OCI-LY7 (cell line): ENCODE results near the gene KMT2B. TPM values are rescaled to one million over a fixed set of nuclear protein-coding genes. Genes with fewer than 3 reads are reported as not detected.

ENCODE experiments used
- BruUV-seq: library from RNA; stranded (reverse); fragments of 400-500 nt; replicated peaks from 2 replicates; lab custom pipeline; 2021; lab: Mats Ljungman, UMichigan
- CTCF ChIA-PET: fragments of 300-600 bp; sonication (Branson Sonifier 250); formaldehyde crosslinking; loops from one replicate; lab custom pipeline; 2022; ENCODE audit warnings: antibody characterized with exemption; ENCODE audit not compliant: unreplicated experiment; lab: Charles Lee
- POLR2A ChIA-PET: fragments of 300-600 bp; sonication (Branson Sonifier 250); formaldehyde crosslinking; loops from one replicate; lab custom pipeline; 2022; ENCODE audit warnings: antibody characterized with exemption; lab: Charles Lee
- DNase-seq: peaks from one replicate; pipeline ENCODE4 v3.0.0-alpha.2; 2015; ENCODE audit warnings: low spot score
- H2AFZ ChIP-seq: fragments of 200-600 bp; sonication (generic), shearing (Covaris generic); 2 replicates; pipeline ENCODE4 v1.6.1; 2014; ENCODE audit warnings: mild to moderate bottlenecking, antibody characterized with exemption, low read length, moderate library complexity
- H3K27ac ChIP-seq: fragments of 200-600 bp; sonication (generic); 2 replicates; pipeline ENCODE4 v1.5.1; 2014; ENCODE audit warnings: mixed run types, low read depth, mild to moderate bottlenecking, moderate library complexity, low read length, inconsistent platforms; ENCODE audit not compliant: poor library complexity, severe bottlenecking
- H3K36me3 ChIP-seq: fragments of 200-600 bp; sonication (generic); 2 replicates; pipeline ENCODE4 v1.6.1; 2014; ENCODE audit warnings: mild to moderate bottlenecking, antibody characterized with exemption, low read length, moderate library complexity, mixed read lengths; ENCODE audit not compliant: insufficient read depth
- H3K4me1 ChIP-seq: fragments of 200-600 bp; sonication (generic); 2 replicates; pipeline ENCODE4 v1.5.1; 2014; ENCODE audit warnings: mild to moderate bottlenecking, low read length; ENCODE audit not compliant: insufficient read depth, poor library complexity, severe bottlenecking
- H3K4me2 ChIP-seq: fragments of 200-600 bp; sonication (generic); 2 replicates; pipeline ENCODE4 v1.6.1; 2014; ENCODE audit warnings: mild to moderate bottlenecking, low read length
- H3K4me3 ChIP-seq: fragments of 200-600 bp; sonication (generic); 2 replicates; pipeline ENCODE4 v1.5.1; 2014; ENCODE audit warnings: mild to moderate bottlenecking, low read depth, low read length; ENCODE audit not compliant: poor library complexity, severe bottlenecking
- H3K79me2 ChIP-seq: fragments of 200-600 bp; sonication (generic); 2 replicates; pipeline ENCODE4 v1.6.1; 2016; ENCODE audit warnings: low read depth, mild to moderate bottlenecking, low read length, moderate library complexity, mixed read lengths; ENCODE audit not compliant: insufficient read depth
- H3K9me2 ChIP-seq: fragments of 200-600 bp; sonication (generic); 2 replicates; pipeline ENCODE4 v1.6.1; 2016; ENCODE audit warnings: mild to moderate bottlenecking, low read length, mixed read lengths; ENCODE audit not compliant: insufficient read depth
- H3K9me3 ChIP-seq: fragments of 200-600 bp; sonication (generic); 2 replicates; pipeline ENCODE4 v1.6.1; 2014; ENCODE audit warnings: mild to moderate bottlenecking, mixed run types, low read length, mixed read lengths
- H4K20me1 ChIP-seq: fragments of 200-600 bp; sonication (generic); 2 replicates; pipeline ENCODE4 v1.6.1; 2014; ENCODE audit warnings: mild to moderate bottlenecking, antibody characterized with exemption, low read length, moderate library complexity, mixed read lengths; ENCODE audit not compliant: insufficient read depth
- EZH2phosphoT487 ChIP-seq: fragments of 200-600 bp; sonication (generic); IDR thresholded peaks from 2 replicates; pipeline ENCODE4 v1.6.1; 2018; ENCODE audit warnings: low read depth, borderline replicate concordance, mild to moderate bottlenecking, mixed run types, antibody characterized with exemption, low read length, moderate library complexity, mixed read lengths
- intact Hi-C: fragments of 100-400 bp; cut with micrococcal nuclease; formaldehyde crosslinking; loops from one replicate; pipeline ENCODE4 v1.10.0; 2022; ENCODE audit not compliant: unreplicated experiment
- total RNA-seq, 2 experiments: library from RNA; depleted of rRNA in 1 of 2; stranded (reverse); fragments of >200 nt in 1 of 2; shearing (Covaris generic) in 1 of 2; gene quantifications; 2 replicates each; pipeline ENCODE4 v1.2.3, GENCODE V29; 2014 to 2022
- TF ChIP-seq, protein P1 (sequence below): fragments of 200-600 bp; sonication (generic); conservative IDR thresholded peaks from 2 replicates; pipeline ENCODE4 v1.5.1; 2014; ENCODE audit warnings: mild to moderate bottlenecking, antibody characterized with exemption, low read length, moderate library complexity, mixed read lengths

Gene KMT2B
- total RNA-seq, 2 experiments from 2014 or later = 25.2 to 56.2 TPM

GRCh38 chr19:35719402-35720162, 1.8 kb downstream of the KMT2B start:
- no TSS peak for BruUV-seq
- intact Hi-C loops = loop anchor here (5.0 kb wide), 1 partner anchor 38 kb away; the partner anchor contains the start of genes HSPB6 and PROSER3
- Histone ChIP-seq H3K27ac (no peak overlapping the region), H2AFZ (no peak overlapping the region), H3K4me1 (peaks cover 27% of the 10 kb centered on the region), H3K4me2 (peak overlapping the region; percentile 91), H3K36me3 (peaks cover 49% of the 10 kb centered on the region), H3K9me2 (no peaks in the 10 kb centered on the region), H3K9me3 (no peaks in the 10 kb centered on the region), H3K79me2 (peaks cover 18% of the 10 kb centered on the region), H4K20me1 (peaks cover 6% of the 10 kb centered on the region), H3K4me3 (peak overlapping the region; percentile 80)
- DNase-seq = no peak
- TF ChIP-seq EZH2phosphoT487 = no peak
- TF ChIP-seq, protein P1, sequence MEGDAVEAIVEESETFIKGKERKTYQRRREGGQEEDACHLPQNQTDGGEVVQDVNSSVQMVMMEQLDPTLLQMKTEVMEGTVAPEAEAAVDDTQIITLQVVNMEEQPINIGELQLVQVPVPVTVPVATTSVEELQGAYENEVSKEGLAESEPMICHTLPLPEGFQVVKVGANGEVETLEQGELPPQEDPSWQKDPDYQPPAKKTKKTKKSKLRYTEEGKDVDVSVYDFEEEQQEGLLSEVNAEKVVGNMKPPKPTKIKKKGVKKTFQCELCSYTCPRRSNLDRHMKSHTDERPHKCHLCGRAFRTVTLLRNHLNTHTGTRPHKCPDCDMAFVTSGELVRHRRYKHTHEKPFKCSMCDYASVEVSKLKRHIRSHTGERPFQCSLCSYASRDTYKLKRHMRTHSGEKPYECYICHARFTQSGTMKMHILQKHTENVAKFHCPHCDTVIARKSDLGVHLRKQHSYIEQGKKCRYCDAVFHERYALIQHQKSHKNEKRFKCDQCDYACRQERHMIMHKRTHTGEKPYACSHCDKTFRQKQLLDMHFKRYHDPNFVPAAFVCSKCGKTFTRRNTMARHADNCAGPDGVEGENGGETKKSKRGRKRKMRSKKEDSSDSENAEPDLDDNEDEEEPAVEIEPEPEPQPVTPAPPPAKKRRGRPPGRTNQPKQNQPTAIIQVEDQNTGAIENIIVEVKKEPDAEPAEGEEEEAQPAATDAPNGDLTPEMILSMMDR = no peak
- ChIA-PET POLR2A (interaction anchor here (0.6 to 1.0 kb wide), 3 partner anchors 21 to 273 kb away, joined by 3 to 4 read pairs (median 3); no protein-coding TSS in a partner anchor), CTCF (no interaction called here)

DNA sequence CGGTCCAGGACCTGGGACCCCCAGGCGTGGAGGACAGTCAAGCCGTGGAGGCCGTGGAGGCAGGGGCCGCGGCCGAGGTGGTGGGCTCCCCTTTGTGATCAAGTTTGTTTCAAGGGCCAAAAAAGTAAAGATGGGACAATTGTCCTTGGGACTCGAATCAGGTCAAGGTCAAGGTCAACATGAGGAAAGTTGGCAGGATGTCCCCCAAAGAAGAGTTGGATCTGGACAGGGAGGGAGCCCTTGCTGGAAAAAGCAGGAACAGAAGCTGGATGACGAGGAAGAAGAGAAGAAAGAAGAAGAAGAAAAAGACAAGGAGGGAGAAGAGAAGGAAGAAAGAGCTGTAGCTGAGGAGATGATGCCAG, 2.3 kb downstream of the KMT2B start:
- DNase-seq = no peak
- intact Hi-C loops = no loop called here
- peaks cover 22% of the 10 kb centered on the region for H3K4me1 ChIP-seq
- no TSS peak for BruUV-seq
- TF ChIP-seq, protein P1 = no peak
- no peak for TF ChIP-seq EZH2phosphoT487
- peaks cover 55% of the 10 kb centered on the region for H3K36me3 ChIP-seq
- POLR2A ChIA-PET = interaction anchor here (0.6 kb wide), 1 partner anchor 273 kb away, joined by 3 read pairs; no protein-coding TSS in a partner anchor
- CTCF ChIA-PET = no interaction called here
- no peak overlapping the region for H3K27ac ChIP-seq
- H3K9me3 ChIP-seq = no peaks in the 10 kb centered on the region
- H3K9me2 ChIP-seq = no peaks in the 10 kb centered on the region
- no peak overlapping the region for H3K4me2 ChIP-seq
- no peak overlapping the region for H2AFZ ChIP-seq
- H3K79me2 ChIP-seq = peaks cover 18% of the 10 kb centered on the region
- no peak overlapping the region for H3K4me3 ChIP-seq
- peaks cover 6% of the 10 kb centered on the region for H4K20me1 ChIP-seq

GRCh38 chr19:35720648-35721047, 2.8 kb downstream of the KMT2B start:
- H3K79me2 ChIP-seq = peaks cover 18% of the 10 kb centered on the region
- H4K20me1 ChIP-seq = peaks cover 6% of the 10 kb centered on the region
- H3K4me2 ChIP-seq = no peak overlapping the region
- ChIA-PET POLR2A (no interaction called here), CTCF (no interaction called here)
- no peak overlapping the region for H2AFZ ChIP-seq
- no peaks in the 10 kb centered on the region for H3K9me2 ChIP-seq
- intact Hi-C loops = no loop called here
- TF ChIP-seq, protein P1 = no peak
- no peak for TF ChIP-seq EZH2phosphoT487
- no peak for DNase-seq
- H3K4me3 ChIP-seq = no peak overlapping the region
- H3K4me1 ChIP-seq = peaks cover 17% of the 10 kb centered on the region
- H3K27ac ChIP-seq = no peak overlapping the region
- peaks cover 60% of the 10 kb centered on the region for H3K36me3 ChIP-seq
- no TSS peak for BruUV-seq
- H3K9me3 ChIP-seq = no peaks in the 10 kb centered on the region
